Activated CD4-positive, alpha-beta T cell treated with anti-CD3 and anti-CD28 coated beads, Interleukin-2, Interleukin-4, amounts not matched to agents 100 ng/mL and 50 ng/mL, durations not matched to agents 16 hours and 8 hours (primary cell): ENCODE results near the gene BFSP1.

Experiments
- DNase-seq: peaks from one replicate; pipeline ENCODE4 v3.0.0-alpha.2; 2020; ENCODE audit warnings: low spot score

Gene BFSP1

GRCh38 chr20:17557675-17558006 lies 26.5 kb upstream of the BFSP1 start:
- DNase-seq = no peak

GRCh38 chr20:17556837-17557674 lies 25.9 kb upstream of the BFSP1 start:
- DNase-seq = no peak

GRCh38 chr20:17555106-17555505 lies 23.9 kb upstream of the BFSP1 start:
- DNase-seq = no peak

GRCh38 chr20:17549131-17549530 lies 18.0 kb upstream of the BFSP1 start:
- no peak for DNase-seq

GRCh38 chr20:17545127-17545526 lies 13.9 kb upstream of the BFSP1 start:
- no peak for DNase-seq

- DNase-seq = no peak
Measured at GRCh38 chr20:17543531-17544131, 12.5 kb upstream of the BFSP1 start.

- no peak for DNase-seq
Measured at GRCh38 chr20:17542993-17543412, 11.8 kb upstream of the BFSP1 start.

GRCh38 chr20:17542481-17542880 lies 11.3 kb upstream of the BFSP1 start:
- no peak for DNase-seq

GRCh38 chr20:17541996-17542395 lies 10.8 kb upstream of the BFSP1 start:
- no peak for DNase-seq

GRCh38 chr20:17541596-17541995 lies 10.4 kb upstream of the BFSP1 start:
- no peak for DNase-seq

- DNase-seq = peak; percentile 68
Measured at GRCh38 chr20:17538517-17539170, 7.5 kb upstream of the BFSP1 start.

- no peak for DNase-seq
Measured at GRCh38 chr20:17537959-17538358, 6.8 kb upstream of the BFSP1 start.

- DNase-seq = peak; percentile 78
Measured at GRCh38 chr20:17536944-17537444, 5.8 kb upstream of the BFSP1 start.

- DNase-seq = no peak
Measured at GRCh38 chr20:17534077-17534476, 2.9 kb upstream of the BFSP1 start.

- DNase-seq = peak; percentile 48
Measured at GRCh38 chr20:17533396-17533795, 2.2 kb upstream of the BFSP1 start.

GRCh38 chr20:17531665-17532025 lies 466 bp upstream of the BFSP1 start:
- no peak for DNase-seq

- no peak for DNase-seq
Measured at GRCh38 chr20:17530153-17530552, 1.0 kb downstream of the BFSP1 start.

GRCh38 chr20:17529586-17529985 lies 1.6 kb downstream of the BFSP1 start:
- DNase-seq = no peak

- peak; percentile 37 for DNase-seq
Measured at GRCh38 chr20:17525650-17526049, 5.5 kb downstream of the BFSP1 start.

- no peak for DNase-seq
Measured at GRCh38 chr20:17525132-17525531, 6.0 kb downstream of the BFSP1 start.

- DNase-seq = no peak
Measured at GRCh38 chr20:17524560-17524959, 6.6 kb downstream of the BFSP1 start.

GRCh38 chr20:17523326-17523725 lies 7.9 kb downstream of the BFSP1 start:
- DNase-seq = no peak

- no peak for DNase-seq
Measured at GRCh38 chr20:17522528-17522927, 8.7 kb downstream of the BFSP1 start.
